SK-N-SH (cell line): ENCODE measurements around the gene UBR3. TPM values are rescaled to one million over a fixed set of nuclear protein-coding genes. Genes with fewer than 3 reads are reported as not detected.
"Not testable (repeated sequence)": the region's sequence is repeated elsewhere in the genome, so short reads cannot be mapped to it uniquely, and the experiment has no call there.

Experiments used
- CTCF ChIA-PET: fragments of 300-600, 350-600 bp; formaldehyde crosslinking; extraction: SDS; loops from one replicate; lab custom pipeline; 2021; lab: Yijun Ruan, JAX
- POLR2A ChIA-PET: fragments of 350-600 bp; sonication (Branson Sonifier 250); formaldehyde crosslinking; extraction: SDS; loops from one replicate; lab custom pipeline; 2020; ENCODE audit warnings: antibody characterized with exemption, inconsistent platforms; lab: Yijun Ruan, JAX
- DNase-seq: peaks from one replicate; pipeline ENCODE4 v3.0.0; 2012
- H2AFZ ChIP-seq: fragments of 200-600 bp; sonication (generic); 2 replicates; pipeline ENCODE4 v1.8.1; 2016; ENCODE audit warnings: antibody characterized with exemption, mild to moderate bottlenecking, low read depth
- H3F3A ChIP-seq: fragments of 200-600 bp; sonication (generic); replicated peaks from 2 replicates; pipeline ENCODE3; 2016; ENCODE audit warnings: antibody characterized with exemption, mild to moderate bottlenecking; ENCODE audit not compliant: insufficient read depth
- H3K27ac ChIP-seq, 2 experiments: fragments of 200-500 bp in 1 of 2; fragments of 200-600 bp in 1 of 2; sonication (Bioruptor generic) in 1 of 2; sonication (generic), shearing (Covaris generic) in 1 of 2; 2 replicates each; pipeline versions ENCODE4 v1.5.1 to v1.6.1; 2014 to 2016; ENCODE audit warnings: low read depth in 2 of 2, inconsistent platforms in 1 of 2, low read length in 1 of 2, mild to moderate bottlenecking in 1 of 2, mixed read lengths in 1 of 2
- H3K27me3 ChIP-seq: fragments of 200-600 bp; sonication (generic), shearing (Covaris generic); 2 replicates; pipeline ENCODE4 v1.6.1; 2016; ENCODE audit warnings: mixed run types; ENCODE audit not compliant: insufficient read depth
- H3K36me3 ChIP-seq, 2 experiments: fragments of 200-500 bp in 1 of 2; fragments of 200-600 bp in 1 of 2; sonication (Bioruptor generic) in 1 of 2; sonication (generic) in 1 of 2; replicated peaks in 1 of 2; 2 replicates each; pipeline versions ENCODE3 to v1.5.1; 2014 to 2016; ENCODE audit warnings: low read length in 1 of 2, mild to moderate bottlenecking in 1 of 2; ENCODE audit not compliant: insufficient read depth in 2 of 2, control insufficient read depth in 1 of 2
- H3K4me1 ChIP-seq, 2 experiments: fragments of 200-500 bp in 1 of 2; fragments of 200-600 bp in 1 of 2; sonication (Bioruptor generic) in 1 of 2; sonication (generic), shearing (Covaris generic) in 1 of 2; 2 replicates each; pipeline versions ENCODE4 v1.5.1 to v1.6.1; 2014 to 2016; ENCODE audit warnings: low read depth in 1 of 2, low read length in 1 of 2, mixed run types in 1 of 2; ENCODE audit not compliant: insufficient read depth in 2 of 2, control insufficient read depth in 1 of 2
- H3K4me2 ChIP-seq: fragments of 200-600 bp; sonication (generic), shearing (Covaris generic); 2 replicates; pipeline ENCODE4 v1.6.1; 2017; ENCODE audit warnings: mixed run types
- H3K4me3 ChIP-seq, 2 experiments: fragments of 200-500 bp in 1 of 2; fragments of 200-600 bp in 1 of 2; sonication (Bioruptor generic) in 1 of 2; sonication (generic), shearing (Covaris generic) in 1 of 2; 2 replicates each; pipeline versions ENCODE4 v1.5.1 to v1.8.1; 2014 to 2016; ENCODE audit warnings: low read depth in 2 of 2, inconsistent platforms in 1 of 2, low read length in 1 of 2, mild to moderate bottlenecking in 1 of 2, mixed read lengths in 1 of 2, moderate library complexity in 1 of 2
- H3K79me2 ChIP-seq: fragments of 200-600 bp; sonication (generic); 2 replicates; pipeline ENCODE4 v1.8.1; 2017; ENCODE audit warnings: mild to moderate bottlenecking; ENCODE audit not compliant: insufficient read depth
- H3K9ac ChIP-seq: fragments of 200-600 bp; sonication (generic); 2 replicates; pipeline ENCODE4 v1.6.1; 2017; ENCODE audit warnings: mixed run types
- H3K9me2 ChIP-seq: fragments of 200-600 bp; sonication (generic); 2 replicates; pipeline ENCODE4 v1.6.1; 2017; ENCODE audit warnings: mixed run types
- H3K9me3 ChIP-seq: fragments of 200-600 bp; sonication (generic); 2 replicates; pipeline ENCODE4 v1.6.1; 2017; ENCODE audit warnings: mixed run types, mild to moderate bottlenecking, moderate library complexity
- H4K20me1 ChIP-seq: fragments of 200-600 bp; sonication (generic); 2 replicates; pipeline ENCODE4 v1.6.1; 2017; ENCODE audit warnings: mild to moderate bottlenecking, mixed run types; ENCODE audit not compliant: insufficient read depth
- ELF1 ChIP-seq: IDR thresholded peaks from 2 replicates; pipeline ENCODE4 v1.4.0; 2012
- EZH2phosphoT487 ChIP-seq: fragments of 200-600 bp; sonication (generic); IDR thresholded peaks from 2 replicates; pipeline ENCODE4 v1.6.1; 2017; ENCODE audit warnings: low read depth, mixed run types, mild to moderate bottlenecking, antibody characterized with exemption, moderate library complexity, borderline replicate concordance
- FOSL2 ChIP-seq: IDR thresholded peaks from 2 replicates; pipeline ENCODE4 v1.4.0; 2012; ENCODE audit warnings: low read depth, mild to moderate bottlenecking, moderate library complexity, borderline replicate concordance
- FOXM1 ChIP-seq: IDR thresholded peaks from 2 replicates; pipeline ENCODE4 v1.4.0; 2012; ENCODE audit warnings: low read depth, mild to moderate bottlenecking
- GABPA ChIP-seq: IDR thresholded peaks from 2 replicates; pipeline ENCODE4 v1.4.0; 2012; ENCODE audit warnings: low read depth, mild to moderate bottlenecking
- JUND ChIP-seq: IDR thresholded peaks from 2 replicates; pipeline ENCODE4 v1.4.0; 2012
- MEF2A ChIP-seq: IDR thresholded peaks from 2 replicates; pipeline ENCODE4 v1.4.0; 2012; ENCODE audit warnings: low read depth, borderline replicate concordance
- MXI1 ChIP-seq: IDR thresholded peaks from 2 replicates; pipeline ENCODE4 v1.6.1; 2012; ENCODE audit warnings: mild to moderate bottlenecking, low read depth, low read length, improper control_type of control experiment
- NRF1 ChIP-seq: IDR thresholded peaks from 2 replicates; pipeline ENCODE4 v1.6.1; 2012; ENCODE audit warnings: low read depth, mild to moderate bottlenecking, low read length
- RXRA ChIP-seq: IDR thresholded peaks from 2 replicates; pipeline ENCODE4 v1.4.0; 2012; ENCODE audit warnings: low read depth, mild to moderate bottlenecking, borderline replicate concordance
- YY1 ChIP-seq: IDR thresholded peaks from 2 replicates; pipeline ENCODE4 v1.4.0; 2012; ENCODE audit warnings: low read depth, mild to moderate bottlenecking
- WGBS: methylation state at CpG from one replicate; pipeline ENCODE4 v1.1.6; 2017; ENCODE audit warnings: low lambda C conversion rate; 5-methylcytosine and 5-hydroxymethylcytosine counted together
- polyA plus RNA-seq, 3 experiments: library from polyadenylated mRNA; depleted of rRNA; stranded (reverse); fragments of >200 nt; gene quantifications; 2 replicates each; pipeline ENCODE4 v1.2.3, GENCODE V29; 2012
- TF ChIP-seq, protein P1 (sequence below): IDR thresholded peaks from 2 replicates; pipeline ENCODE4 v1.4.0; 2012; ENCODE audit warnings: low read depth, borderline replicate concordance
- TF ChIP-seq, protein P2 (sequence below): IDR thresholded peaks from 2 replicates; pipeline ENCODE4 v1.6.1; 2012; ENCODE audit warnings: mild to moderate bottlenecking, low read depth, low read length, moderate library complexity
- TF ChIP-seq, protein P3 (sequence below): IDR thresholded peaks from 2 replicates; pipeline ENCODE4 v1.4.0; 2012; ENCODE audit warnings: low read depth, borderline replicate concordance
- TF ChIP-seq, protein P4 (sequence below): fragments of 200-600 bp; sonication (generic); IDR thresholded peaks from 2 replicates; pipeline ENCODE4 v1.6.1; 2017; ENCODE audit warnings: antibody characterized with exemption, mild to moderate bottlenecking, moderate library complexity

Gene UBR3
- polyA plus RNA-seq, 1 of the 3 experiments (the other 2 are of a cell fraction), result 5.2 TPM

DNA sequence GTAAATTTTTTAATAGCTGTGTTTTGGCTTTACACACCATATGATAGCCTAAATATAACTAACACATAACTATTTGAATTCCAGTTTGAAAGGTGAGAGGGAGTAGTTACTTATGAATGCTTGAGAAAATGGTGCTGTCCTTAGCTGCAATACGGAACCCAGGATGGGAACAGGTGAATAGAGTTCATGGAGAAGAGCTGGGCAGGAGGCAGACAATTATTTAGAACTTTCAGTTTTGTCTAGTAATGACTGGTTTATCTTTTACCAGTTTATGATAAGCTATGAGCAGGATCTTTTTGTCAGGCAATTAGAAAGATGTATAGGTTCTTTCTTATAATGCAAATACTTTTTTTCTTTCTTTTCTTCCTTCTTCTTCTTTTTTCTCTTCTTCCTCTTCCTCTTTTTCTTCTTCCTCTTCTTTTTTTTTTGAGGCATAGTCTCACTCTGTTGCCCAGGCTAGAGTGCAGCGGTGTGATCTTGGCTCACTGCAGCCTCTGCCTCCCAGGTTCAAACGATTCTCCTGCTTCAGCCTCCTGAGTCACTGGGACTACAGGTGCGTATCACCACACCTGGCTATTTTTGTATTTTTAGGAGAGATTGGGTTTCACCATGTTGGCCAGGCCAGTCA is 25.9 kb downstream of the UBR3 start:
- Histone ChIP-seq H3K4me3 (no peak overlapping the region), H3F3A (no peaks in the 10 kb centered on the region), H3K4me1 (no peaks in the 10 kb centered on the region), H3K4me2 (no peak overlapping the region), H3K27me3 (no peaks in the 10 kb centered on the region), H3K9ac (no peak overlapping the region), H3K9me3 (no peaks in the 10 kb centered on the region), H3K36me3 (no peaks in the 10 kb centered on the region), H3K9me2 (no peaks in the 10 kb centered on the region), H2AFZ (no peak overlapping the region), H3K79me2 (peaks cover 42% of the 10 kb centered on the region), H3K27ac (no peak overlapping the region), H4K20me1 (no peaks in the 10 kb centered on the region)
- TF ChIP-seq, protein P1, sequence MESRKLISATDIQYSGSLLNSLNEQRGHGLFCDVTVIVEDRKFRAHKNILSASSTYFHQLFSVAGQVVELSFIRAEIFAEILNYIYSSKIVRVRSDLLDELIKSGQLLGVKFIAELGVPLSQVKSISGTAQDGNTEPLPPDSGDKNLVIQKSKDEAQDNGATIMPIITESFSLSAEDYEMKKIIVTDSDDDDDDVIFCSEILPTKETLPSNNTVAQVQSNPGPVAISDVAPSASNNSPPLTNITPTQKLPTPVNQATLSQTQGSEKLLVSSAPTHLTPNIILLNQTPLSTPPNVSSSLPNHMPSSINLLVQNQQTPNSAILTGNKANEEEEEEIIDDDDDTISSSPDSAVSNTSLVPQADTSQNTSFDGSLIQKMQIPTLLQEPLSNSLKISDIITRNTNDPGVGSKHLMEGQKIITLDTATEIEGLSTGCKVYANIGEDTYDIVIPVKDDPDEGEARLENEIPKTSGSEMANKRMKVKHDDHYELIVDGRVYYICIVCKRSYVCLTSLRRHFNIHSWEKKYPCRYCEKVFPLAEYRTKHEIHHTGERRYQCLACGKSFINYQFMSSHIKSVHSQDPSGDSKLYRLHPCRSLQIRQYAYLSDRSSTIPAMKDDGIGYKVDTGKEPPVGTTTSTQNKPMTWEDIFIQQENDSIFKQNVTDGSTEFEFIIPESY, result no peak
- TF ChIP-seq, protein P2, sequence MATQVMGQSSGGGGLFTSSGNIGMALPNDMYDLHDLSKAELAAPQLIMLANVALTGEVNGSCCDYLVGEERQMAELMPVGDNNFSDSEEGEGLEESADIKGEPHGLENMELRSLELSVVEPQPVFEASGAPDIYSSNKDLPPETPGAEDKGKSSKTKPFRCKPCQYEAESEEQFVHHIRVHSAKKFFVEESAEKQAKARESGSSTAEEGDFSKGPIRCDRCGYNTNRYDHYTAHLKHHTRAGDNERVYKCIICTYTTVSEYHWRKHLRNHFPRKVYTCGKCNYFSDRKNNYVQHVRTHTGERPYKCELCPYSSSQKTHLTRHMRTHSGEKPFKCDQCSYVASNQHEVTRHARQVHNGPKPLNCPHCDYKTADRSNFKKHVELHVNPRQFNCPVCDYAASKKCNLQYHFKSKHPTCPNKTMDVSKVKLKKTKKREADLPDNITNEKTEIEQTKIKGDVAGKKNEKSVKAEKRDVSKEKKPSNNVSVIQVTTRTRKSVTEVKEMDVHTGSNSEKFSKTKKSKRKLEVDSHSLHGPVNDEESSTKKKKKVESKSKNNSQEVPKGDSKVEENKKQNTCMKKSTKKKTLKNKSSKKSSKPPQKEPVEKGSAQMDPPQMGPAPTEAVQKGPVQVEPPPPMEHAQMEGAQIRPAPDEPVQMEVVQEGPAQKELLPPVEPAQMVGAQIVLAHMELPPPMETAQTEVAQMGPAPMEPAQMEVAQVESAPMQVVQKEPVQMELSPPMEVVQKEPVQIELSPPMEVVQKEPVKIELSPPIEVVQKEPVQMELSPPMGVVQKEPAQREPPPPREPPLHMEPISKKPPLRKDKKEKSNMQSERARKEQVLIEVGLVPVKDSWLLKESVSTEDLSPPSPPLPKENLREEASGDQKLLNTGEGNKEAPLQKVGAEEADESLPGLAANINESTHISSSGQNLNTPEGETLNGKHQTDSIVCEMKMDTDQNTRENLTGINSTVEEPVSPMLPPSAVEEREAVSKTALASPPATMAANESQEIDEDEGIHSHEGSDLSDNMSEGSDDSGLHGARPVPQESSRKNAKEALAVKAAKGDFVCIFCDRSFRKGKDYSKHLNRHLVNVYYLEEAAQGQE, result no peak
- TF ChIP-seq ELF1 (no peak), GABPA (no peak), JUND (no peak), MEF2A (no peak), YY1 (no peak), EZH2phosphoT487 (no peak), FOXM1 (no peak), RXRA (no peak), MXI1 (no peak), NRF1 (no peak), FOSL2 (no peak)
- TF ChIP-seq, protein P3, sequence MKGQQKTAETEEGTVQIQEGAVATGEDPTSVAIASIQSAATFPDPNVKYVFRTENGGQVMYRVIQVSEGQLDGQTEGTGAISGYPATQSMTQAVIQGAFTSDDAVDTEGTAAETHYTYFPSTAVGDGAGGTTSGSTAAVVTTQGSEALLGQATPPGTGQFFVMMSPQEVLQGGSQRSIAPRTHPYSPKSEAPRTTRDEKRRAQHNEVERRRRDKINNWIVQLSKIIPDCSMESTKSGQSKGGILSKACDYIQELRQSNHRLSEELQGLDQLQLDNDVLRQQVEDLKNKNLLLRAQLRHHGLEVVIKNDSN, result no peak
- TF ChIP-seq, protein P4, sequence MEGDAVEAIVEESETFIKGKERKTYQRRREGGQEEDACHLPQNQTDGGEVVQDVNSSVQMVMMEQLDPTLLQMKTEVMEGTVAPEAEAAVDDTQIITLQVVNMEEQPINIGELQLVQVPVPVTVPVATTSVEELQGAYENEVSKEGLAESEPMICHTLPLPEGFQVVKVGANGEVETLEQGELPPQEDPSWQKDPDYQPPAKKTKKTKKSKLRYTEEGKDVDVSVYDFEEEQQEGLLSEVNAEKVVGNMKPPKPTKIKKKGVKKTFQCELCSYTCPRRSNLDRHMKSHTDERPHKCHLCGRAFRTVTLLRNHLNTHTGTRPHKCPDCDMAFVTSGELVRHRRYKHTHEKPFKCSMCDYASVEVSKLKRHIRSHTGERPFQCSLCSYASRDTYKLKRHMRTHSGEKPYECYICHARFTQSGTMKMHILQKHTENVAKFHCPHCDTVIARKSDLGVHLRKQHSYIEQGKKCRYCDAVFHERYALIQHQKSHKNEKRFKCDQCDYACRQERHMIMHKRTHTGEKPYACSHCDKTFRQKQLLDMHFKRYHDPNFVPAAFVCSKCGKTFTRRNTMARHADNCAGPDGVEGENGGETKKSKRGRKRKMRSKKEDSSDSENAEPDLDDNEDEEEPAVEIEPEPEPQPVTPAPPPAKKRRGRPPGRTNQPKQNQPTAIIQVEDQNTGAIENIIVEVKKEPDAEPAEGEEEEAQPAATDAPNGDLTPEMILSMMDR, result no peak
- DNase-seq, result no peak
- CTCF ChIA-PET, result interaction anchor here (0.7 to 1.4 kb wide), 3 partner anchors 10 to 26 kb away, joined by 3 to 5 read pairs (median 4); partner anchors contain the start of gene UBR3
- POLR2A ChIA-PET, result no interaction called here
- 93% methylated on average over 4 of the region's 4 CpGs for WGBS

DNA sequence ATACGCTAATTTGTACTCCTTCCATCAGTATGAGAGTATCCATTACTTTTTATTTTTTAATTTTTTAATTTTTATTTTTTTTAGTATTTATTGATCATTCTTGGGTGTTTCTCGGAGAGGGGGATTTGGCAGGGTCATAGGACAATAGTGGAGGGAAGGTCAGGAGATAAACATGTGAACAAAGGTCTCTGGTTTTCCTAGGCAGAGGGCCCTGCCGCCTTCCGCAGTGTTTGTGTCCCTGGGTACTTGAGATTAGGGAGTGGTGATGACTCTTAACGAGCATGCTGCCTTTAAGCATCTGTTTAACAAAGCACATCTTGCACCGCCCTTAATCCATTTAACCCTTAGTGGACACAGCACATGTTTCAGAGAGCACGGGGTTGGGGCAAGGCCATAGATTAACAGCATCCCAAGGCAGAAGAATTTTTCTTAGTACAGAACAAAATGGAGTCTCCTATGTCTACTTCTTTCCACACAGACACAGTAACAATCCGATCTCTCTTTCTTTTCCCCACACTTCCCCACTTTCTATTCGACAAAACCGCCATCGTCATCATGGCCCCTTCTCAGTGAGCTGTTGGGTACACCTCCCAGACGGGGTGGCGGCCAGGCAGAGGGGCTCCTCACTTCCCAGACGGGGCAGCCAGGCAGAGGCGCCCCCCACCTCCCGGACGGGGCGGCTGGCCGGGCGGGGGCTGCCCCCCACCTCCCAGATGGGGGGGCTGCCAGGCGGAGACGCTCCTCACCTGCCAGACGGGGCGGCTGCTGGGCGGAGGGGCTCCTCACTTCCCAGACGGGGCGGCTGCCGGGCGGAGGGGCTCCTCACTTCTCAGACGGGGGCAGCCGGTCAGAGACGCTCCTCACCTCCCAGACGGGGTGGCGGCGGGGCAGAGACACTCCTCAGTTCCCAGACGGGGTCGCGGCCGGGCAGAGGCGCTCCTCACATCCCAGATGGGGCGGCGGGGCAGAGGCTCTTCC is 28.3 kb downstream of the UBR3 start:
- H3K36me3 ChIP-seq, H3K9ac ChIP-seq, H3K9me2 ChIP-seq, H3F3A ChIP-seq, H3K4me2 ChIP-seq, DNase-seq, H2AFZ ChIP-seq, H4K20me1 ChIP-seq, H3K4me1 ChIP-seq, H3K9me3 ChIP-seq, CTCF ChIA-PET, H3K27ac ChIP-seq, POLR2A ChIA-PET, H3K4me3 ChIP-seq, H3K27me3 ChIP-seq: not testable (repeated sequence)
- 94% methylated on average over 17 of the region's 42 CpGs for WGBS
- H3K79me2 ChIP-seq, result peaks cover 52% of the 10 kb centered on the region
